GM23248 (cell line): ENCODE data around the gene STMP1.

Experiments
- EZH2 ChIP-seq: fragments of 200-600 bp; sonication (generic); IDR thresholded peaks from 2 replicates; pipeline ENCODE4 v1.6.1; 2018; ENCODE audit warnings: antibody characterized with exemption, mild to moderate bottlenecking; ENCODE audit not compliant: insufficient read depth, poor library complexity, severe bottlenecking
- EZH2phosphoT487 ChIP-seq: fragments of 200-600 bp; sonication (generic); IDR thresholded peaks from 2 replicates; pipeline ENCODE4 v1.6.1; 2018; ENCODE audit warnings: antibody characterized with exemption, moderate library complexity, mild to moderate bottlenecking, low read depth; ENCODE audit not compliant: insufficient read depth

GRCh38 chr7:135664046-135664589 is 1.8 kb downstream of the STMP1 start:
- TF ChIP-seq EZH2 (no peak), EZH2phosphoT487 (no peak)
